Neutrophil (primary cell): ENCODE data around the gene CDKN3.
A peak's percentile ranks its signal among the peaks of the same experiment; 100 is the strongest.

ENCODE experiments used
- H3K27ac ChIP-seq: fragments of 200-600 bp; sonication (generic); 2 replicates; pipeline ENCODE4 v1.5.1; 2016; ENCODE audit warnings: mild to moderate bottlenecking, moderate library complexity
- H3K27me3 ChIP-seq: fragments of 200-600 bp; sonication (generic); 2 replicates; pipeline ENCODE4 v1.6.0; 2016; ENCODE audit warnings: mild to moderate bottlenecking
- H3K36me3 ChIP-seq: fragments of 200-600 bp; sonication (generic); 2 replicates; pipeline ENCODE4 v1.5.1; 2017
- H3K4me1 ChIP-seq, 2 experiments: fragments of 200-600 bp in 1 of 2; sonication (generic) in 1 of 2; 1 replicate in 1 of 2; 2 replicates in 1 of 2; pipeline versions ENCODE4 v1.5.1 to v1.6.1; 2013 to 2016; ENCODE audit warnings: low read depth in 1 of 2, low read length in 1 of 2, mild to moderate bottlenecking in 1 of 2, moderate library complexity in 1 of 2; ENCODE audit not compliant: control insufficient read depth in 1 of 2, insufficient read depth in 1 of 2
- H3K4me3 ChIP-seq, 2 experiments: fragments of 200-600 bp in 1 of 2; sonication (generic) in 1 of 2; 1 replicate in 1 of 2; 2 replicates in 1 of 2; pipeline ENCODE4 v1.5.1; 2013 to 2016; ENCODE audit warnings: low read depth in 1 of 2, low read length in 1 of 2, mild to moderate bottlenecking in 1 of 2, moderate library complexity in 1 of 2
- H3K9me3 ChIP-seq: fragments of 200-600 bp; sonication (generic); 2 replicates; pipeline ENCODE4 v1.5.1; 2016
- TF ChIP-seq, protein P1 (sequence below): fragments of 200-600 bp; sonication (generic); IDR thresholded peaks from 2 replicates; pipeline ENCODE4 v1.5.1; 2016; ENCODE audit warnings: antibody characterized with exemption

Gene CDKN3

GRCh38 chr14:54420478-54421142 is 23.8 kb downstream of the CDKN3 start:
- no peak overlapping the region for H3K4me3 ChIP-seq
- H3K27me3 ChIP-seq, result no peaks in the 10 kb centered on the region
- TF ChIP-seq, protein P1, sequence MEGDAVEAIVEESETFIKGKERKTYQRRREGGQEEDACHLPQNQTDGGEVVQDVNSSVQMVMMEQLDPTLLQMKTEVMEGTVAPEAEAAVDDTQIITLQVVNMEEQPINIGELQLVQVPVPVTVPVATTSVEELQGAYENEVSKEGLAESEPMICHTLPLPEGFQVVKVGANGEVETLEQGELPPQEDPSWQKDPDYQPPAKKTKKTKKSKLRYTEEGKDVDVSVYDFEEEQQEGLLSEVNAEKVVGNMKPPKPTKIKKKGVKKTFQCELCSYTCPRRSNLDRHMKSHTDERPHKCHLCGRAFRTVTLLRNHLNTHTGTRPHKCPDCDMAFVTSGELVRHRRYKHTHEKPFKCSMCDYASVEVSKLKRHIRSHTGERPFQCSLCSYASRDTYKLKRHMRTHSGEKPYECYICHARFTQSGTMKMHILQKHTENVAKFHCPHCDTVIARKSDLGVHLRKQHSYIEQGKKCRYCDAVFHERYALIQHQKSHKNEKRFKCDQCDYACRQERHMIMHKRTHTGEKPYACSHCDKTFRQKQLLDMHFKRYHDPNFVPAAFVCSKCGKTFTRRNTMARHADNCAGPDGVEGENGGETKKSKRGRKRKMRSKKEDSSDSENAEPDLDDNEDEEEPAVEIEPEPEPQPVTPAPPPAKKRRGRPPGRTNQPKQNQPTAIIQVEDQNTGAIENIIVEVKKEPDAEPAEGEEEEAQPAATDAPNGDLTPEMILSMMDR, result peak; percentile 9
- no peaks in the 10 kb centered on the region for H3K4me1 ChIP-seq
- no peak overlapping the region for H3K27ac ChIP-seq
- H3K36me3 ChIP-seq, result peaks cover 36% of the 10 kb centered on the region
- H3K9me3 ChIP-seq, result no peaks in the 10 kb centered on the region

DNA sequence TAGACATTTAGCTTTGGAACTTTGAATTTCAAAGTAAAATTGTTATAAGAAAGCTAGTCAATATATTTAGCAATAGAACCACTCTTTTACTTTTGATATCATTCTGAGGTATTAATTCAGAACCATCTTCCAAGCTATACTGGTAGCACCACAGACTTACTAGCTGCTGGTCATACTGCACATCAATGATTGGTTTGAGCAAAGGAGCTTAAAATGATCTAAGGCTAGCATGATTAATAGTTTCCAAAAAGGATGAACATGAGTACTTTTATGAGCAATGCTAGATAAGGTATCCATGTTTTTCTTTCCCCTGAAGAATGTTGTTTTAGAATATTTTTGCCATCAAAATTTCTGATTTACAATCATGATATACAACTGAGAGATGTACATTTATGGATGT is 27.2 kb downstream of the CDKN3 start:
- TF ChIP-seq, protein P1, result no peak
- Histone ChIP-seq H3K9me3 (no peaks in the 10 kb centered on the region), H3K4me3 (no peak overlapping the region), H3K4me1 (no peaks in the 10 kb centered on the region), H3K36me3 (peaks cover 37% of the 10 kb centered on the region), H3K27me3 (no peaks in the 10 kb centered on the region), H3K27ac (no peak overlapping the region)

GRCh38 chr14:54424479-54424901 is 27.7 kb downstream of the CDKN3 start:
- Histone ChIP-seq H3K27me3 (no peaks in the 10 kb centered on the region), H3K4me1 (no peaks in the 10 kb centered on the region), H3K9me3 (no peaks in the 10 kb centered on the region), H3K36me3 (peaks cover 42% of the 10 kb centered on the region), H3K4me3 (no peak overlapping the region), H3K27ac (no peak overlapping the region)
- TF ChIP-seq, protein P1, result no peak

DNA sequence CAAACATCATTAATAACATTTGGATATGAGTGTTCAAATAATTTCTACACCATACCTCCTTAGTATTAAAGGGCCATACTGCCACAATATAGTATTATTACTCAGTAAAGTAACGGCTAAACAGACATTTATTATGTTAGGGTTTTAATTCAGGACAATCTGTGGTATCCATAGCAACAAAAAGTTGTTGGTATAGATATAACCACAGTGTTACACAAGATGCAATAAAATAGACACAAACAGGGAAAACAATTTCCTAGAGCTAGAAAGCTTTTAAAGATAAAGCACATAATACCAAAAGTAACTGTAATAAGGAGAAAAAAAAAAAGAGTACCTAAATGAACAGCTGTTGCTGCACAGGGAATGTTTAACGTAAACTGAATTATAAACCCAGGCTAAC is 28.3 kb downstream of the CDKN3 start:
- TF ChIP-seq, protein P1, result no peak

DNA sequence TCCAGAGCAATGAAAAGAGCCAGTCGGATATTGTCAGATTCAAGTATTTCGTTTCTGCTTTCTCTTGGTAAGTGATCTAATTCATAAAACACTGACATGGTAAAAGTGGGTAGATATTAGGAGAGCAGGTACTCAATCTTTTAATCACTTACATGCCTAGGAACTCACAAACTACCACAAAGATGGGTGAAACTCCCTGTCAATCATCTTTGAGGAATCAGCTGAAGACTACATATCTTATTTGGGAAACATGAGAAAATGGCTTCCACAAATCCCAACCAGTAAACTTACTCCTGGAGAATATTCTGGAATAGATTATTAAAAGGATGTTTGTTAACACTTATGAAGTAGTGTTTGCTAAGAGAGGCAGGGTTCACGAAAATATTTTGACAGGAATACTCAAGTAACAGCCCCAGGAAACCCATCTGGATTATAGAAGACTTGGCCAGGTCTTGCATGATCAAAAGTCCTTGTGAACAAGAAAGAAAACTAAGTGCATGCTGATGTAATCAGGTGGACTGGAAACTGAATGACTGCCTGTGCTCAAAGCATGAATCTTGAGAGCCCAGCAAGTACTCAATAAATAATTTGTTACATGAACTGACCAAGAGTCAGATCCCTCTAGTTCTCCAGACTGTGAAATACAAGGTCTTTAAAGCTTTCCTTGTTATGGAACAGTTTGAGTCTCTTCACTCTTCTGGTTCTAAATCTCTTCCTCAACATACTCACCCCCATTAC is 28.9 kb downstream of the CDKN3 start:
- H3K27me3 ChIP-seq, result no peaks in the 10 kb centered on the region
- H3K27ac ChIP-seq, result no peak overlapping the region
- no peak overlapping the region for H3K4me3 ChIP-seq
- TF ChIP-seq, protein P1, result no peak
- H3K9me3 ChIP-seq, result no peaks in the 10 kb centered on the region
- no peaks in the 10 kb centered on the region for H3K4me1 ChIP-seq
- peaks cover 49% of the 10 kb centered on the region for H3K36me3 ChIP-seq

More for the DNA sequence above, 28.3 kb downstream of the CDKN3 start:
- H3K9me3 ChIP-seq, result no peaks in the 10 kb centered on the region
- no peak overlapping the region for H3K4me3 ChIP-seq
- no peaks in the 10 kb centered on the region for H3K4me1 ChIP-seq
- no peaks in the 10 kb centered on the region for H3K27me3 ChIP-seq
- H3K36me3 ChIP-seq, result peaks cover 47% of the 10 kb centered on the region
- no peak overlapping the region for H3K27ac ChIP-seq
